A549 (cell line): ENCODE data around the gene NOS1AP. TPM values are rescaled to one million over a fixed set of nuclear protein-coding genes. Genes with fewer than 3 reads are reported as not detected.

Experiments
- ATAC-seq, 2 experiments: fragments of 200-7000 bp in 1 of 2; fragments of >200 bp in 1 of 2; cut with Nextera tagmentation in 1 of 2; cut with Tn5 transposase in 1 of 2; 3 replicates each; pipeline versions ENCODE4 v1.8.0 to v1.9.1; 2018 to 2020; ENCODE audit warnings: mild to moderate bottlenecking in 1 of 2, moderate library complexity in 1 of 2
- CTCF ChIA-PET: fragments of 300-600 bp; sonication (Branson Sonifier 250); formaldehyde crosslinking; extraction: SDS; loops from one replicate; lab custom pipeline; 2021; ENCODE audit warnings: antibody characterized with exemption, inconsistent platforms; lab: Yijun Ruan, JAX
- POLR2A ChIA-PET: fragments of 350-600 bp; formaldehyde crosslinking; extraction: SDS; loops from one replicate; lab custom pipeline; 2021; ENCODE audit warnings: antibody characterized with exemption, inconsistent platforms; lab: Yijun Ruan, JAX
- DNase-seq, 2 experiments: peaks; one replicate each; pipeline versions ENCODE4 v3.0.0 to v3.0.0-alpha.2; 2011 to 2016; ENCODE audit warnings: low read depth in 1 of 2, low spot score in 1 of 2
- FAIRE-seq: peaks from 2 replicates; lab custom pipeline; 2011; peaks lifted over from hg19 to GRCh38; lab: Jason Lieb, UNC
- H3K27ac ChIP-seq, 2 experiments: fragments of >200 bp; sonication (Bioruptor Twin); formaldehyde crosslinking; 3 replicates each; pipeline ENCODE4 v1.5.1; 2016 to 2017
- H3K4me1 ChIP-seq: fragments of >200 bp; sonication (Bioruptor Twin); formaldehyde crosslinking; 3 replicates; pipeline ENCODE4 v1.6.1; 2016
- H3K4me2 ChIP-seq: fragments of >200 bp; sonication (Bioruptor Twin); formaldehyde crosslinking; 3 replicates; pipeline ENCODE4 v1.6.1; 2016
- H3K4me3 ChIP-seq: fragments of >200 bp; sonication (Bioruptor Twin); formaldehyde crosslinking; 3 replicates; pipeline ENCODE4 v1.5.1; 2016
- H3K9me3 ChIP-seq: fragments of >200 bp; sonication (Bioruptor Twin); formaldehyde crosslinking; 3 replicates; pipeline ENCODE4 v1.6.1; 2016
- ATOH8 ChIP-seq: fragments of 250-450 bp; sonication (Bioruptor Pico); IDR thresholded peaks from 2 replicates; pipeline ENCODE4 v1.5.0; 2020; ENCODE audit warnings: low read depth, mild to moderate bottlenecking, moderate library complexity
- BHLHE40 ChIP-seq: IDR thresholded peaks from 2 replicates; pipeline ENCODE4 v1.6.1; 2012; ENCODE audit warnings: low read depth, low read length, inconsistent platforms
- CBX8 ChIP-seq: fragments of 200-600 bp; sonication (generic); IDR thresholded peaks from 2 replicates; pipeline ENCODE4 v1.6.1; 2016
- ELK1 ChIP-seq: fragments of 150-350 bp; IDR thresholded peaks from 2 replicates; pipeline ENCODE4 v1.6.1; 2014; ENCODE audit warnings: low read depth, mild to moderate bottlenecking, low read length
- EP300 ChIP-seq, 2 experiments: fragments of >200 bp; sonication (Bioruptor Twin); formaldehyde crosslinking; IDR thresholded peaks; 2 replicates in 1 of 2; 3 replicates in 1 of 2; pipeline ENCODE4 v1.6.1; 2016 to 2017
- ESRRA ChIP-seq: fragments of 150-350 bp; IDR thresholded peaks from 2 replicates; pipeline ENCODE4 v1.6.1; 2014; ENCODE audit warnings: mild to moderate bottlenecking, low read length, borderline replicate concordance
- FOSL2 ChIP-seq, 2 experiments: fragments of 450-650 bp in 1 of 2; fragments of >200 bp in 1 of 2; sonication (Bioruptor Twin) in 1 of 2; formaldehyde crosslinking; IDR thresholded peaks; 2 replicates each; pipeline versions ENCODE4 v1.5.0 to v1.6.1; 2016 to 2020; ENCODE audit warnings: mild to moderate bottlenecking in 1 of 2, moderate library complexity in 1 of 2
- FOXS1 ChIP-seq: fragments of 250-450 bp; sonication (Bioruptor Pico); IDR thresholded peaks from 2 replicates; pipeline ENCODE4 v1.5.0; 2020; ENCODE audit warnings: mild to moderate bottlenecking, moderate library complexity
- HDAC2 ChIP-seq: fragments of 200-600 bp; sonication (generic); IDR thresholded peaks from 2 replicates; pipeline ENCODE4 v1.6.1; 2016
- HEYL ChIP-seq: fragments of 250-450 bp; sonication (Bioruptor Pico); IDR thresholded peaks from 2 replicates; pipeline ENCODE4 v1.8.0; 2021; ENCODE audit warnings: mild to moderate bottlenecking, moderate library complexity
- HOXB5 ChIP-seq: fragments of 250-450 bp; sonication (Bioruptor Pico); IDR thresholded peaks from 2 replicates; pipeline ENCODE4 v1.5.0; 2020; ENCODE audit warnings: mild to moderate bottlenecking, moderate library complexity
- JUN ChIP-seq, 2 experiments: fragments of >200 bp; sonication (Bioruptor Twin); formaldehyde crosslinking; IDR thresholded peaks; 2 replicates in 1 of 2; 3 replicates in 1 of 2; pipeline ENCODE4 v1.6.1; 2016 to 2017
- KDM1A ChIP-seq: fragments of 200-600 bp; sonication (generic); IDR thresholded peaks from 2 replicates; pipeline ENCODE4 v1.6.1; 2016; ENCODE audit warnings: low read depth, mild to moderate bottlenecking
- MAX ChIP-seq: IDR thresholded peaks from 2 replicates; pipeline ENCODE4 v1.6.1; 2012
- MYC ChIP-seq: IDR thresholded peaks from 2 replicates; pipeline ENCODE4 v1.6.1; 2012; ENCODE audit warnings: mild to moderate bottlenecking, inconsistent platforms, low read length, improper control_type of control experiment, borderline replicate concordance
- NFE2L2 ChIP-seq: fragments of 150-350 bp; conservative IDR thresholded peaks from 2 replicates; pipeline ENCODE4 v1.6.1; 2014; ENCODE audit warnings: low read length
- PHF8 ChIP-seq: fragments of 200-600 bp; sonication (generic); IDR thresholded peaks from 2 replicates; pipeline ENCODE4 v1.6.1; 2016; ENCODE audit warnings: low read depth, mild to moderate bottlenecking, antibody characterized with exemption, moderate library complexity, borderline replicate concordance
- RFX5 ChIP-seq: fragments of 450-650 bp; IDR thresholded peaks from 2 replicates; pipeline ENCODE4 v1.7.1; 2014; ENCODE audit warnings: antibody characterized with exemption, mild to moderate bottlenecking, moderate library complexity
- SMC3 ChIP-seq: fragments of >200 bp; sonication (Bioruptor Twin); formaldehyde crosslinking; IDR thresholded peaks from 3 replicates; pipeline ENCODE4 v1.6.1; 2018; ENCODE audit warnings: inconsistent platforms
- SREBF2 ChIP-seq: fragments of 450-650 bp; IDR thresholded peaks from 2 replicates; pipeline ENCODE4 v1.6.1; 2014; ENCODE audit warnings: mild to moderate bottlenecking, moderate library complexity
- TFCP2L1 ChIP-seq: fragments of 250-450 bp; sonication (Bioruptor Pico); IDR thresholded peaks from 2 replicates; pipeline ENCODE4 v1.5.0; 2021; ENCODE audit warnings: mild to moderate bottlenecking
- TP53 ChIP-seq: fragments of 250-450 bp; sonication (Bioruptor Pico); IDR thresholded peaks from 2 replicates; pipeline ENCODE4 v1.5.0; 2021; ENCODE audit warnings: mild to moderate bottlenecking, moderate library complexity
- ZFP36 ChIP-seq: fragments of 450-650 bp; IDR thresholded peaks from 2 replicates; pipeline ENCODE4 v1.6.1; 2014; ENCODE audit warnings: borderline replicate concordance; ENCODE audit not compliant: partially characterized antibody
- ZNF302 ChIP-seq: fragments of 250-450 bp; sonication (Bioruptor Pico); IDR thresholded peaks from 2 replicates; pipeline ENCODE4 v1.9.0; 2021; ENCODE audit warnings: inconsistent platforms, mild to moderate bottlenecking, moderate library complexity
- WGBS: methylation state at CpG from one replicate; pipeline ENCODE4 v1.1.6; 2017; ENCODE audit errors: missing lambda C conversion rate; 5-methylcytosine and 5-hydroxymethylcytosine counted together
- polyA plus RNA-seq, 4 experiments: library from polyadenylated mRNA; depleted of rRNA in 3 of 4; stranded (reverse); fragments of >200 nt; fragmentation: RNase III in 1 of 4; extraction: RNeasy Plus Mini Kit Qiagen cat#74134 plus additional on column Dnase treatment in 1 of 4; gene quantifications; 2 replicates in 3 of 4; 3 replicates in 1 of 4; pipeline ENCODE4 v1.2.3, GENCODE V29; 2011 to 2017
- TF ChIP-seq, protein P1 (sequence below): fragments of >200 bp; sonication (Bioruptor Twin); formaldehyde crosslinking; IDR thresholded peaks from 3 replicates; pipeline ENCODE4 v1.6.1; 2016

NOS1AP gene
- polyA plus RNA-seq, 2 of the 4 experiments (the other 2 are of a cell fraction), result 0.17 to 0.25 TPM

DNA sequence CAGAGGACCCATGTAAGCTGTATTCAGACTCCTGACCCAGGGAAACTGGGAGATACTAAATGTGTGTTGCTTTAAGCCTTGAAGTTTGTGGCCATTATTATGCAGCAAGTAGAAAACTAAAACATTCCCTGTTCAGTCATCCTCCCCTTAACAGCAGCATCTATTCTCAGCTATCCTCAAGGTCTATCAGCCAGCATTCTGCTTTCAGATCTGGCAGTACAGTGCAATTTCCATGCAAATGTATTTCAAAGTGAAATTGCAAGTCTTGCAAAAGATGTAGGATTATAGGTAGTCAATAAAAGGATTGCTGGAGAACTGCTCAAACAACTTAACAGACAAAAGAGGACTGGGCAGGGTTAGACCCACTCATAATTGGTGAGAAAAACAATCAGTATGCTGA is 111.3 kb downstream of the NOS1AP start:
- H3K4me1 ChIP-seq, result no peaks in the 10 kb centered on the region
- no peak for FAIRE-seq
- CTCF ChIA-PET, result no interaction called here
- no peak overlapping the region for H3K27ac ChIP-seq
- no peak for TF ChIP-seq MAX
- TF ChIP-seq ESRRA, result no peak
- TF ChIP-seq FOSL2 (IDR thresholded peaks at IDR 0.05), result no peak
- TF ChIP-seq FOSL2 (CRISPR knock-in tag; IDR thresholded peaks at IDR 0.05), result no peak
- TF ChIP-seq PHF8, result no peak
- TF ChIP-seq NFE2L2, result no peak
- TF ChIP-seq HEYL, result no peak
- TF ChIP-seq TP53 (CRISPR knock-in tag), result no peak
- TF ChIP-seq ELK1, result no peak
- no peak for TF ChIP-seq BHLHE40
- TF ChIP-seq CBX8, result no peak
- TF ChIP-seq ZNF302 (CRISPR knock-in tag), result no peak
- TF ChIP-seq, protein P1, sequence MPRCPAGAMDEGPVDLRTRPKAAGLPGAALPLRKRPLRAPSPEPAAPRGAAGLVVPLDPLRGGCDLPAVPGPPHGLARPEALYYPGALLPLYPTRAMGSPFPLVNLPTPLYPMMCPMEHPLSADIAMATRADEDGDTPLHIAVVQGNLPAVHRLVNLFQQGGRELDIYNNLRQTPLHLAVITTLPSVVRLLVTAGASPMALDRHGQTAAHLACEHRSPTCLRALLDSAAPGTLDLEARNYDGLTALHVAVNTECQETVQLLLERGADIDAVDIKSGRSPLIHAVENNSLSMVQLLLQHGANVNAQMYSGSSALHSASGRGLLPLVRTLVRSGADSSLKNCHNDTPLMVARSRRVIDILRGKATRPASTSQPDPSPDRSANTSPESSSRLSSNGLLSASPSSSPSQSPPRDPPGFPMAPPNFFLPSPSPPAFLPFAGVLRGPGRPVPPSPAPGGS, result no peak
- no peak for TF ChIP-seq FOXS1 (CRISPR knock-in tag)
- TF ChIP-seq RFX5, result no peak
- no peak for TF ChIP-seq HOXB5 (CRISPR knock-in tag)
- TF ChIP-seq JUN (IDR thresholded peaks at IDR 0.05), result no peak
- TF ChIP-seq KDM1A, result no peak
- TF ChIP-seq TFCP2L1 (CRISPR knock-in tag), result no peak
- no peak for TF ChIP-seq EP300 (IDR thresholded peaks at IDR 0.05)
- POLR2A ChIA-PET, result no interaction called here
- H3K4me2 ChIP-seq, result no peak overlapping the region
- no peak for DNase-seq
- H3K9me3 ChIP-seq, result no peaks in the 10 kb centered on the region
- no peak overlapping the region for H3K4me3 ChIP-seq
- no peak for ATAC-seq

GRCh38 chr1:162182090-162182489 is 112.6 kb downstream of the NOS1AP start:
- TF ChIP-seq HDAC2 (no peak), SMC3 (no peak), RFX5 (no peak), SREBF2 (no peak), ATOH8 (no peak), TP53 (CRISPR knock-in tag) (no peak), HOXB5 (CRISPR knock-in tag) (no peak), ZNF302 (CRISPR knock-in tag) (no peak), TFCP2L1 (CRISPR knock-in tag) (no peak), ZFP36 (no peak), NFE2L2 (no peak), MYC (no peak)
- ATAC-seq (no peak), FAIRE-seq (no peak), DNase-seq (no peak)
- H3K4me3 ChIP-seq, result no peak overlapping the region
- H3K4me1 ChIP-seq, result no peaks in the 10 kb centered on the region
- no peaks in the 10 kb centered on the region for H3K9me3 ChIP-seq
- no peak overlapping the region for H3K27ac ChIP-seq
- CTCF ChIA-PET, result no interaction called here
- no peak overlapping the region for H3K4me2 ChIP-seq
- POLR2A ChIA-PET, result no interaction called here
- 60% methylated on average over 4 of the region's 4 CpGs for WGBS
